Common myeloid progenitor, CD34-positive (primary cell): ENCODE measurements around the gene PEX10.
A peak's percentile ranks its signal among the peaks of the same experiment; 100 is the strongest.

Experiments
- CTCF ChIA-PET: fragments of 350-600 bp; sonication (Branson Sonifier 250); formaldehyde crosslinking; loops from one replicate; lab custom pipeline; 2021; ENCODE audit warnings: antibody characterized with exemption; lab: Charles Lee
- POLR2A ChIA-PET: fragments of 350-600 bp; sonication (Branson Sonifier 250); formaldehyde crosslinking; loops from one replicate; lab custom pipeline; 2021; ENCODE audit warnings: antibody characterized with exemption; lab: Charles Lee
- DNase-seq, 3 donors: peaks; one replicate each; pipeline versions ENCODE4 v3.0.0 to v3.0.0-alpha.2; 2013
- H3K27ac ChIP-seq, 2 experiments: 1 replicate in 1 of 2; 2 replicates in 1 of 2; pipeline ENCODE4 v1.7.0; 2013; ENCODE audit warnings: inconsistent platforms in 2 of 2, low read length in 2 of 2, mild to moderate bottlenecking in 2 of 2, low read depth in 1 of 2, moderate library complexity in 1 of 2; ENCODE audit not compliant: severe bottlenecking in 2 of 2, insufficient read depth in 1 of 2, poor library complexity in 1 of 2
- H3K27me3 ChIP-seq, 5 experiments: replicated peaks in 2 of 5; 1 replicate in 3 of 5; 2 replicates in 2 of 5; pipeline versions ENCODE4 v1.6.1 to v1.7.0; 2013; ENCODE audit warnings: low read length in 4 of 5, mild to moderate bottlenecking in 2 of 5, moderate library complexity in 2 of 5, inconsistent platforms in 1 of 5; ENCODE audit not compliant: insufficient read depth in 5 of 5, control insufficient read depth in 4 of 5
- H3K36me3 ChIP-seq, 4 experiments: 1 replicate in 2 of 4; 2 replicates in 2 of 4; pipeline versions ENCODE4 v1.6.1 to v1.7.0; 2013; ENCODE audit warnings: low read length in 3 of 4, control low read depth in 1 of 4, mild to moderate bottlenecking in 1 of 4; ENCODE audit not compliant: control insufficient read depth in 4 of 4, insufficient read depth in 4 of 4
- H3K4me1 ChIP-seq, 4 experiments: 1 replicate in 3 of 4; 2 replicates in 1 of 4; pipeline versions ENCODE4 v1.6.1 to v1.7.1; 2013; ENCODE audit warnings: low read length in 3 of 4, mild to moderate bottlenecking in 3 of 4, control low read depth in 1 of 4, inconsistent platforms in 1 of 4, moderate library complexity in 1 of 4; ENCODE audit not compliant: control insufficient read depth in 4 of 4, insufficient read depth in 4 of 4; ENCODE audit errors: control extremely low read depth in 1 of 4
- H3K4me3 ChIP-seq, 7 experiments: 1 replicate in 4 of 7; 2 replicates in 3 of 7; pipeline versions ENCODE4 v1.5.1 to v1.7.0; 2013; ENCODE audit warnings: mild to moderate bottlenecking in 7 of 7, low read length in 6 of 7, moderate library complexity in 6 of 7, inconsistent platforms in 2 of 7, low read depth in 2 of 7, control low read depth in 1 of 7; ENCODE audit not compliant: insufficient read depth in 4 of 7, control insufficient read depth in 1 of 7; ENCODE audit errors: extremely low read depth in 1 of 7
- H3K9me3 ChIP-seq, 5 experiments: 1 replicate in 4 of 5; 2 replicates in 1 of 5; pipeline versions ENCODE4 v1.6.1 to v1.7.1; 2013; ENCODE audit warnings: low read length in 4 of 5, mild to moderate bottlenecking in 2 of 5, inconsistent platforms in 1 of 5, low read depth in 1 of 5, moderate library complexity in 1 of 5; ENCODE audit not compliant: control insufficient read depth in 4 of 5, insufficient read depth in 2 of 5; ENCODE audit errors: control extremely low read depth in 1 of 5
- WGBS: methylation state at CpG from one replicate; pipeline ENCODE4 v1.1.5; 2013; ENCODE audit not compliant: insufficient coverage; 5-methylcytosine and 5-hydroxymethylcytosine counted together

PEX10 gene

GRCh38 chr1:2397007-2397679 lies 15.2 kb downstream of the PEX10 start:
- H3K27ac ChIP-seq: no peak overlapping the region
- ChIA-PET POLR2A (interaction anchor here (1.1 kb wide), 1 partner anchor 16 kb away, joined by 3 read pairs; no protein-coding TSS in a partner anchor), CTCF (no interaction called here)
- H3K4me1 ChIP-seq: peaks cover 2 to 15% (median 12%) of the 10 kb centered on the region in 4 experiments
- no peaks in the 10 kb centered on the region for H3K27me3 ChIP-seq
- no peak overlapping the region for H3K4me3 ChIP-seq
- DNase-seq: no peak
- WGBS: 97% methylated on average over 19 of the region's 19 CpGs
- peaks cover 12 to 87% (median 61%) of the 10 kb centered on the region in 4 experiments for H3K36me3 ChIP-seq
- no peaks in the 10 kb centered on the region for H3K9me3 ChIP-seq

- no peak for DNase-seq
- CTCF ChIA-PET: no interaction called here
Observed at GRCh38 chr1:2396476-2396875, 15.9 kb downstream of the PEX10 start.

GRCh38 chr1:2396059-2396458 lies 16.3 kb downstream of the PEX10 start:
- H3K27ac ChIP-seq: no peak overlapping the region
- peaks cover 12 to 78% (median 53%) of the 10 kb centered on the region in 4 experiments for H3K36me3 ChIP-seq
- ChIA-PET CTCF (no interaction called here), POLR2A (interaction anchor here (1.1 kb wide), 1 partner anchor 17 kb away, joined by 3 read pairs; no protein-coding TSS in a partner anchor)
- peaks cover 2 to 17% (median 13%) of the 10 kb centered on the region in 4 experiments for H3K4me1 ChIP-seq
- no peaks in the 10 kb centered on the region for H3K27me3 ChIP-seq
- DNase-seq: no peak
- H3K4me3 ChIP-seq: no peak overlapping the region
- no peaks in the 10 kb centered on the region for H3K9me3 ChIP-seq
- WGBS: 100% methylated on average over 10 of the region's 17 CpGs

More at GRCh38 chr1:2396476-2396875, 15.9 kb downstream of the PEX10 start:
- peaks cover 2 to 15% (median 12%) of the 10 kb centered on the region in 4 experiments for H3K4me1 ChIP-seq
- peaks cover 12 to 80% (median 55%) of the 10 kb centered on the region in 4 experiments for H3K36me3 ChIP-seq
- no peak overlapping the region for H3K4me3 ChIP-seq
- POLR2A ChIA-PET: interaction anchor here (1.1 kb wide), 1 partner anchor 16 kb away, joined by 3 read pairs; no protein-coding TSS in a partner anchor
- H3K27me3 ChIP-seq: no peaks in the 10 kb centered on the region
- H3K9me3 ChIP-seq: no peaks in the 10 kb centered on the region
- WGBS: 86% methylated on average over 1 of the region's 5 CpGs
- no peak overlapping the region for H3K27ac ChIP-seq

GRCh38 chr1:2395245-2395644 lies 17.1 kb downstream of the PEX10 start:
- peak overlapping the region in 1 of 2 experiments; percentile 12 for H3K27ac ChIP-seq
- CTCF ChIA-PET: no interaction called here
- DNase-seq: no peak
- no peak overlapping the region for H3K4me3 ChIP-seq
- H3K4me1 ChIP-seq: peaks cover 2 to 25% (median 21%) of the 10 kb centered on the region in 4 experiments
- H3K9me3 ChIP-seq: no peaks in the 10 kb centered on the region
- H3K27me3 ChIP-seq: no peaks in the 10 kb centered on the region
- POLR2A ChIA-PET: no interaction called here
- peaks cover 9 to 71% (median 50%) of the 10 kb centered on the region in 4 experiments for H3K36me3 ChIP-seq
- WGBS: 99% methylated on average over 9 of the region's 10 CpGs

GRCh38 chr1:2394761-2395160 lies 17.6 kb downstream of the PEX10 start:
- peak overlapping the region in 1 of 2 experiments; percentile 38 for H3K27ac ChIP-seq
- peaks cover 9 to 66% (median 46%) of the 10 kb centered on the region in 4 experiments for H3K36me3 ChIP-seq
- POLR2A ChIA-PET: no interaction called here

GRCh38 chr1:2394220-2394619 lies 18.1 kb downstream of the PEX10 start:
- Histone ChIP-seq H3K4me3 (no peak overlapping the region), H3K27ac (peak overlapping the region in 1 of 2 experiments; percentile 56), H3K4me1 (peaks cover 2 to 26% (median 23%) of the 10 kb centered on the region in 4 experiments), H3K9me3 (no peaks in the 10 kb centered on the region), H3K36me3 (peaks cover 7 to 61% (median 43%) of the 10 kb centered on the region in 4 experiments), H3K27me3 (no peaks in the 10 kb centered on the region)
- CTCF ChIA-PET: interaction anchor here (1.6 to 2.0 kb wide), 2 partner anchors 12 to 195 kb away, joined by 4 read pairs; no protein-coding TSS in a partner anchor
- no peak for DNase-seq
- WGBS: 98% methylated on average over 6 of the region's 7 CpGs
- POLR2A ChIA-PET: no interaction called here

More at GRCh38 chr1:2394761-2395160, 17.6 kb downstream of the PEX10 start:
- H3K9me3 ChIP-seq: no peaks in the 10 kb centered on the region
- H3K4me3 ChIP-seq: no peak overlapping the region
- no peak for DNase-seq
- H3K4me1 ChIP-seq: peaks cover 2 to 26% (median 23%) of the 10 kb centered on the region in 4 experiments
- CTCF ChIA-PET: interaction anchor here (2.0 kb wide), 1 partner anchor 13 kb away, joined by 4 read pairs; no protein-coding TSS in a partner anchor
- no peaks in the 10 kb centered on the region for H3K27me3 ChIP-seq
- 100% methylated on average over 11 of the region's 11 CpGs for WGBS

GRCh38 chr1:2393471-2393877 lies 18.9 kb downstream of the PEX10 start:
- 99% methylated on average over 7 of the region's 9 CpGs for WGBS
- Histone ChIP-seq H3K27ac (peak overlapping the region; percentile 11 to 89), H3K27me3 (no peaks in the 10 kb centered on the region), H3K4me3 (no peak overlapping the region), H3K4me1 (peaks cover 2 to 26% (median 23%) of the 10 kb centered on the region in 4 experiments), H3K36me3 (peaks cover 7 to 53% (median 37%) of the 10 kb centered on the region in 4 experiments), H3K9me3 (no peaks in the 10 kb centered on the region)
- no peak for DNase-seq
- ChIA-PET CTCF (interaction anchor here (0.8 to 2.0 kb wide), 3 partner anchors 12 to 194 kb away, joined by 3 to 4 read pairs (median 4); no protein-coding TSS in a partner anchor), POLR2A (no interaction called here)
